Hepatocyte (in vitro differentiated cells): ENCODE results near the gene APRT.

Source experiments
- CTCF ChIP-seq: fragments of 200-600 bp; sonication (generic); IDR thresholded peaks from 2 replicates; pipeline ENCODE4 v1.5.1; 2016; ENCODE audit warnings: antibody characterized with exemption, mild to moderate bottlenecking; ENCODE audit not compliant: poor library complexity
- EZH2 ChIP-seq: fragments of 200-600 bp; sonication (generic); IDR thresholded peaks from 2 replicates; pipeline ENCODE4 v1.6.1; 2016; ENCODE audit warnings: antibody characterized with exemption, mild to moderate bottlenecking, borderline replicate concordance

DNA sequence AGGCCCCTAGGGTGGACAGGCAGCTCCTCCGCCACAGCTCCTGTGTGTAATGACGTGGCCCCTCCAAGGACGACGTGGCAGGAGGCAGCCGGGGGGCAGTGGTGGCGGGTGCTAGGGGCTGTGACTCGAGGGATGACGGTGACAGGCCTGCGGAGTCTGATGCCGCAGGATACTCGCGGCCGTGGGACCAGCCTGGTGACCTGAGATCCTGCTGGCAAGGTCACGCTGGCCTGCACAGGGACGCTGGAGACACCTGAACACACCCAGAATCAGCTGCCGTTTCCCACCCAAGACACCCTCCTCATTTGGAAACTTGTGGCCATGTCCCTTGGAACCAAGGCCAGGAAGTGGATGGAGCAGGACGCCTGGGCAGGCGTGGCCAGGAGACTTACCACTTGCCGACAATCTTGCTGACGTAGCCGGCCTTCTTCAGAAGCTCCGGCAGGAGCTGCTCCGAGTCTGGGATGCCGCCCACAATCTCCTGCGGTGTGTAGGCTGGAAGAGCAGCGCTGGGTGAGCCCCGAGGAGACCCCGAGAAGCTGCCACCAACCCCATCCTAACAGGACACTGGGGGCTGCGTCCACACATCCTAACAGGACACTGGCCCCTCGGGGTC is 29.0 kb upstream of the APRT start:
- TF ChIP-seq CTCF (no peak), EZH2 (no peak)
